Activated CD4-positive, alpha-beta T cell treated with anti-CD3 and anti-CD28 coated beads, Interleukin-2, amount 50 U/mL, for 16 hours (primary cell): ENCODE measurements around the gene MSANTD2.

Experiments
- DNase-seq: peaks from one replicate; pipeline ENCODE4 v3.0.0-alpha.2; 2020

The MSANTD2 gene

DNA sequence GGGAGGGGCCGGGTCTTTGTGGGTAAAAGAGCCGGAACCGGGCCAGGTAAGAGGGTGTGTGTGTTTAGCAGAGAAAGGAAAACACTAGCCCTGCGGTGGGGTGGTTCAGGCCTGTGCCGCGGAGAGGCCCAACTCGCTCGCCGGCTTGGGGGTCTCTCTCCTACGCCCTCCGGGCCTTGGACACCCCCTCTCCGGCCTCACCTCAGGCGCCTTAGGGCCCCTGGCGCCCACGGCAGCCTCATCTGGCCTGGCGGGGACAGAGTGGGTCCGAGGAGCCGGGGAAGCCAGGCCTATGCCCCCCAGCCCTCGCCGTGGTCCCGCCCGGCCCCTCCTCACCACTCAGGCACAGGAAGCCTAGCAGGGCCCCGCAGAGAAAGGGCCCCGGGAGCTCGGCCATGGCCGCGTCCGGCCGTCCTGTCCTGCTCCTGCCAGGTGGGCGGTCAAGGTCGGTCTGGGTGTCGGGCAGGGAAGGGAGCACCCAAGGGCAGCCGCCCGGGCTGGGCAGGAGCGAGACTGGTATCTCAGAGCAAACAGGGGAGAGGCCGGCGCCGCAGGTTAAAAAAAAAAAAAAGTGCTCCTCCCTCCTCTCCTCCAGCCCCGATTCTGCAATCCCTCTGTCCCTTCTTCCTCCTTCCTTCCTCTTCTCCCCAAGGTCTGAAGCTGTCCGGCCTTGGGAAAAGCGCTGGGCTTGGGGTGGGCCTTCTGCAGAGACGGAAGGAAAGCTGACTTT lies 48.3 kb downstream of the MSANTD2 start, which contains the start of gene VSIG2:
TSS of gene VSIG2 (minus strand) at position 515 of the 730 bp plus-strand sequence. CDS start at position 397, 118 bp downstream.
- no peak for DNase-seq

DNA sequence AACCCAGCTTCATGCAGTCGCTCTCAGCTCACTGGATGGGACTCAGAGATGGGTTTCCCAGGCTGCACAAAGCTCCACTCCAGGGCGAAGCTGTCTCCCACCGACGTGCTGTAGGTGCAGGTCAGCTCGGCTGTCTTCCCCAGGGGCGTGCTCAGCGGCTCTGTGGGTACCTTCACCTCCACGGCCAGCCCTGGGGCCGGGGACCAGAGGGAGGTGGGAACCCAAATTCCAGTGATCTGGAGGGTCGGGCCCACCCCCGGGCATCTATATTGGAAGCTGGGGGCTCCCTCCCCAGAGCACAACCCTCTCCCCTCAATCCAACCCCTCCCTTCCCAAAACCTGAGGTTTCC lies 48.8 kb downstream of the MSANTD2 start:
- DNase-seq: no peak

DNA sequence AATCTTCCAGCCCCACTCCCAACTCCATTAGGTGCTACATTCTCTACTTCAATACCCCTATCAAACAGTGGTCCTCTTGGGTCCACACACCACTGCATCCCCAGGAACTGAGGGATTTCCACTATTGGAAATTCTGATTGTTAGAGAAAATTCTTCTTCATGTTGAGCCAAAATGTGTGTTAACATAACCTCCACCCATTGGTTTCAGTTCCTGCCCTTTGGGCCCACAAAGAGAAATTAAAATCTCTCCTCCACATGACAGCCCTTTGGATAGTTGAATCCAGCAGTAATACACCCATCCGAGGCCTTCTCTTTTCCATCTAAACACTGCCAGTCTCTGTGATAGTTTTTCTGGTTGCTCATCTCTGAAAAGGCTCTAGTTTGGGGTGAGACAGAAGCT lies 50.3 kb downstream of the MSANTD2 start:
- DNase-seq: no peak

DNA sequence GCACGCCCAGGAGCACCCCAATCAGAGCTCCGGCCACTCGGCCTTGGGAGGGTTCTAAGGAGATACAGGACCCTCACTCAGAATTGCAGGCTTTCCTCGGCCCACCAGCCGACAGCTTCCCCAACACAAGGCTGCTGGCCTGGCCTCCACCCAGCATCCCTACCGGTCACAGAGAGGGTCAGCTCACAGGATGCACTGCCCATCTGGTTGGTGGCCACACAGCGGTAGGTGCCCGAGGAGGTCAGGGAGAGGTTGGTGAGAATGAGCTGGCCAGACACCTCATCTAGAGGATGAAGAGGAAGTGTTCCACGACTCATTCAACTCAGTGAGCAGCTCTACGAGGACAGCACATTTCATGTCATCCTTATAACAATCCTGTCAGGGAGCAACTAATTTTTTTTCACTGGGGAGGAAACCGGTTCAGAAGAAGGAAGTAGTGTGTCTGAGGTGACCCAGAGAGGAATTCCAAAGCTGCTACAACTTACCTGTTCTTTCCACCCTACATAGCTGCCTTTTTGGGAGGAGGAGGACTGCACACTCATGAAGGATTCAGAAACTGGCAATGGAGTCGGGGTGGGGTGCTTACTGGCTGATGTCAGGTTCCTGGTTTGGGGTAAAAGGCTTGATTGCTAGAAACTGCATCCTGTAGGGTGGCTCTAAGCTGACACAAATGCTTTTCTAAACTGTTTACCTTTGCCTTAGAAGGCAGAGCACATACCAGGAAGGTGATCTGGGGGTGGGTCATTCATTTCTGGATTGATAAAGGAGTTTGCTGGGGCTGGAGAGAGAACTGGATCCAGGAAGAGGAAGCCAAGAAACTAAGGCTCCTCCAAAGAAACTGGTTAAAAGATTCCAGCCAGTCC lies 51.5 kb downstream of the MSANTD2 start:
- no peak for DNase-seq

DNA sequence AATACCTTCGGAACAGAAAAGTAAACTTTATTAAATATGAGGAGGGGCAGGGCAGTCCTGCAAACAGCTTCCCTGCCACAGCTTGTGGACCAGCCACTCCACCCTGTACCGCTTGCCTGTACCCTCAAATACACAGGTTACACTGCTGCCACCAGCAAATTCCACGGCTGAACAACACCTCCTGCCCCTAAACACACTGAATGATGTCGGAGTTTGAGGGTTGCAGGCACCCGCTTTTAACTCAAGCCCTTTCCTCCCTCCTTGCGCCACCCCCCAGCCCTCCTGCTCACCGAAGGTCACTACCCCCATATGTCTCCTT lies 52.1 kb downstream of the MSANTD2 start:
- no peak for DNase-seq

DNA sequence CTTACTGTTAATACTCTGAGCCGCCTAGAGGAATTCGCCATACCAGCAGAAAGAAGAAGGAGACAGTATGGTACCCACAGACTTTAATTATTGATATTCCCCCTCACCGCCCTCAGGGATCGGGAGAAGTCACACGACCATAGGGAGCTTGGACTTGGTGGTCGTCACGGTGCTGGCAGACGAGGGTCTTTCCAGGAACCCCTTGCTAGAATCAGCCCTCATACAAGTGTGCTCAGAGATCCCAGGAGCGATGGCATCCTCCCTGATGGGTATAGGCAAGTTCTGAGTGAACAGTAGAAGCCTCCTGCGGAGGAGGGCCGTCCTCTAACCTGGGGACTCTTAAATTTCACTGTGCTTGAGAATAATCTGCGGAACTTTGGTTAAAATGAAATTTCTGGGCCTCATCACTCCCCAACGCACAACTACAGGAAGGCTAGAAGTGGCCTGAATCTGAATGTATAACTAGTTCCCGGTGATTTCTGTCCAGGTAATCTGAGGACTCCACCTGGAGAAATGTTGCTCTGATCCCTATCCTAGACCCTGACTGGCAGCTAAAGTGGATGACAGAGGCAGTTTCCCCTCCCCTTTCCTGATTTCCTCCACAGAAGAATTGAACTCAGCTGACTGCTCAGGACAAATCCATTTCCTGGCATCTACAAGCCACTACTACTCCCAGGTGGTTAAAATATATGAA lies 52.7 kb downstream of the MSANTD2 start:
- no peak for DNase-seq

DNA sequence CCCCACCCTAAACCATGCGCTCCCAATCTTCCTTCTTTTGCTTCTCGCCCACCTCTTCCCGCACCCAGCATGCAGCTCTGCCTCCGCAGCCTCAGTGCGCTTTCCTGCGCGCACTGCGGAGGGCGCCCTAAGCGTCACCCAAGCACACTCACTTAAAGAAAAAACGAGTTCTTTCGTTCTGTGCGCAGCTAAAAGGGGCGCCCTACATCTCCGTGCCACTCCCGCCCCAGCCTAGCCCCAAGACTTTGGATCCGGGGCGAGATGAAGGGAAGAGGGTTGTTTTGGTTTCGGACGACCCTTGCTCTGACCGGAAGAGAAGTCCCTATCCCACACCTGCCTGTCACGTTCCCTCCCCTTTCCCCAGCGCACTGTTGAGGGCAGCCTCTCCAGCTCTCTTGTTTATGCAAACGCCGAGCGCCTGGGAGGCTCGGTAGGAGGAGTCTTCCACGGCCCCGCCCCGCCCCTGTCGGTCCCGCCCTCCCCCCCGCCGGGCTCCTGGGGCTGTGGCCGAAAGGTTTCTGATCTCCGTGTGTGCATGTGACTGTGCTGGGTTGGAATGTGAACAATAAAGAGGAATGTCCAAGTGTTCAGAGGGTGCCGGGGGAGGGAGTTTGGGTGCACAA lies 53.5 kb downstream of the MSANTD2 start:
- peak; percentile 78 for DNase-seq

DNA sequence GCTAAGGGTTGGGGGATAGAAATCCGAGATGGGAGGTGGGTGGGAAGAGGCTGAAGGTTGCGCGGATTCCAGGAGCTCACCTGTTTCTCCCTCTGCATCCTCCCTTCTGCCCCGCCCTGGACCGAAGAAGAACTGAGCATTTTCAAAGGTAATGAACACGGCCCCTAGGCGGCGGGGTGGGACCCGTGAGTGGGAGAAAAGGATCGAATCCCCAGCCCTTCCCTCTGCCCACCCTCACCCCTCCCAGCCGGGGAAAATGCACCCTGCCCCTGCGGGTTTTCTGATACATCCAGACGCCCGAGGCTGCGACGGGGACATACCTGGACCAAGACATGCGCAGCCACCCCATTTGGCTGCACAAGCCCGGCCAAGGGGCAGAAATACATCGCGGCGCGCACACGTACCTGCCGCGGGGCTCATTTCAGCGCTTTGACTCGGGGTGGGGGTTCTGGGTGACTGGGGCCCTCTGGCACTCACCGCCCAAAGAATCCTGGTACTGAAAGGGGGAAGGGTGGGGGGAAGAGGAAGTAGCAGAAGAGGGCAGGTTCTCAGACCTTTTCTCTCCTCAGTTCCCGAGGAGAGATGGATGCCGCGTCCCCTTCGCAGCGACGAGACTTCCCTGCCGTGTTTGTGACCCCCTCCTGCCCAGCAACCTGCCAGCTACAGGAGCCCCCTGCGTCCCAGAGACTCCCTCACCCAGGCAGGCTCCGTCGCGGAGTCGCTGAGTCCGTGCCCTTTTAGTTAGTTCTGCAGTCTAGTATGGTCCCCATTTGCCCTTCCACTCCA lies 54.2 kb downstream of the MSANTD2 start:
- DNase-seq: peak; percentile 37

DNA sequence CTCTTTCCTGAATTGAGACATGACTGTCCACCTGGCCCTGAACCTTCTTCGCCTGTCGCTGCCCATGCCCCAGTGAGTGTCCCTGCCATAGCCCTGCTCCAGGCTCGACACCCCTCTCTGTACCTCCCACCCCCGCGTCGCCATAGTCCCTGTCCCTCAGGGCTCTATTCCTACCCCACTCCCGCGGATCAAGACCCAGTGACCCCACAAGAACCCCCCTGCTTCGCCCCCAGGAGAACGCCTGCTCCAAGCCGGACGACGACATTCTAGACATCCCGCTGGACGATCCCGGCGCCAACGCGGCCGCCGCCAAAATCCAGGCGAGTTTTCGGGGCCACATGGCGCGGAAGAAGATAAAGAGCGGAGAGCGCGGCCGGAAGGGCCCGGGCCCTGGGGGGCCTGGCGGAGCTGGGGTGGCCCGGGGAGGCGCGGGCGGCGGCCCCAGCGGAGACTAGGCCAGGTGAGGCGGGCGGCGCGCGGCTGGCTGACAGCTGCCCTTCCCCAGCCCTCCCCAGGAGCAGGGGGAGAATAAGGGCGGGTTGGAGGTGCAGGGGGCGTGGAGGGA lies 54.9 kb downstream of the MSANTD2 start:
- DNase-seq: no peak

DNA sequence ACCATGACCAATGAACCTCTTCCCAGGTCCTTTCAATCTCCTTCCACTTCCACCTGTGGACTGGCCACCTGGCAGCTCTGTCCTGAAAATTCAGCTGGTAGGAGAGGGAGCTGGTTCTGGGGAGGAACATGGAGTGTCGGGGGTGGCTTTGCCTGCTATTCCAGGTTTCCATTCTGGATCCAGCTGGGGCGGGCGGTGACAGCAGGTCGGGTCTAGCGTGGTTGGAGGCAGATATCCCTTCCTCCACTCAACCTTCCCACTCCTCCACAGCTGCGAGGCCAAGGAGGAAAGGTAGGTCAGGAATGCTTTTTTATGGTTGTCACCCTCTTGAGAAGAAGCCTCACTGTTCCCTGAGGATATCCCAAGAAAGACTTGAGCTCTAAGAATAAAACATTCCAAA lies 57.2 kb downstream of the MSANTD2 start:
- no peak for DNase-seq

DNA sequence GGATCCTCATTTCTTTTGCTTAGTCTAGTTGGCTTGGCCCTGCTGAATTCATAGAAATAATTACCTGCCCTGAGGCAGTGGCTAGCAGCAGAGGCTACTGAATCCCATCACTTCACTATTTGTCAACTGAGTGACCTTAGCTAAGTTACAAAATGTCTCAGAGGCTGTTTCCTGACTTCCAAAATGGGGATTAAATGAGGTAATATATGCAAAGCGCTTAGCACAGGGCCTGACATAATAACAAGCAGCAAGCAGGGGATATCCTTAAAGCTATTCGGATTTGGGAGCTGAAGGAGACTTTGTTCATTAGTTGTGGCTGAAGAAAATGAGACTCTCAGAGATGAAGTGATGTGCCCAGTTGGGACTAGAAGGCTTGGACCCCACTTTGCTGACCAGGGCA lies 57.7 kb downstream of the MSANTD2 start:
- no peak for DNase-seq

DNA sequence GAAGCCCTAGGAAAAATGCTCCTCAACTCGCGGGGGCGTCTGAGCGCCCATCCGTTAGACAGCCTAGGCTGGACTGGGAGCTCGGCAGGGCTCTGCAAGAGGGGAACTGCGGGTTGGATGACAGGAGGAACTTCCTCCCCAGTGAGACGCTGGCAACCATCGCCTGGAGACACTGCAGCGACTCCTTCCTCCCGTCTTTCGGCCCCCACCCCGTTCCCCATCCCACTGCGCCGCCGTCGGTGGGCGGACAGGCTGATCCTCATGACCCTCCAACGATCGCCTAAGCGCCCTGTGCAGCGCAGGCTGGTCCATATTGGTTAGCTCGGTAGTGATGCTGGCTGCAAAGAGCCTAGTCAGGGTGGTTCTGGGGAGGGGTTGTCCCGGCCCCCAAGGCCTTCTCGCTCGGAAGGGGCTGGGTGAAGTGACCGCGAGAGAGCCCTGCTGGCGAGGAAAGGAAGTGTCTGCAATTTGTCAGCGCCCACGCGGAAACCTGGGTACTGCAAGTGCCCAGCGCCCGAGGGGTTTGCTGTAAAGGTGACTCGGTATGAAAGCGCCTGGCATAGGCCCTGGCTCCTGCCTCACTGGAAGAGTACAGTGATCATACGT lies 59.8 kb downstream of the MSANTD2 start:
- peak; percentile 38 for DNase-seq

DNA sequence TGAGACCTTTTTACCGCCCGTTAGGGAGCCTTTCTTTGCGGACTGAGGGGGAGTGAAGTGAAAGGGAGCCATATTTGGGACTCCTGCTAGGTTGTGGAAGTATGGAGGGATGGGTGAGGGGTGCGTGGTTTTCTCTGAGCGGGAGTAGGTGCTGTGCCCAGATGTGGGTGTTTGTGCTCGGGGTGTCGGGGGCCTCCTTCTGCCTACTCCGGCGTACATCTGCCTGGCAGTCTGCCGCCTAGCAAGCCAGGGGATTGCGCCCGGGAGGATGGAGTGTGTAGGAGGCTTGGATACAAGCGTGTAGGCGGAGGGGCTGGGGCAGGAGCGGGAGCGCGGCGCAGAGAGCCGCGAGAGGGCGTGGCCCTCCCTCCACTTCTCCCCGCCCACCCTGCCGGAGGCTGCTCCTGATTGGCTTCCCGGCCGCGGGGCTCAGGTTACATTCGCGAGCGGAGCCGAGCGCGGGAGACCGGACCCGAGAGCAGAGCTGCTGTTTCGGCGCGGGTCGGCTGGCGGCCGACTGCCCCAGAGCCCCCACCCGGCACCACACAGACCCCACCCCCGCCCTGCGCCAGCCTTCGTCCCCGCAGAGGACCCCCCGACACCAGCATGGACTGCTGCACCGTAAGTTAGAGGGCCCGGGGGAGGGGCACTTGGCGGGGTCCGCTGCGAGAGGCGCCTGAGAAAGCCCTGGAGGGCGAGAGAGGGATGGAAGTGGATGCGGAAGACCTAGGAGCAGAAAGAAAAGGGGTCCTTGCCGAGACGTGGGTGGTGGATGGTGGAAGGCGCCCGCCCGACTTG lies 60.5 kb downstream of the MSANTD2 start, which contains the start of gene NRGN:
TSS of gene NRGN (plus strand) at position 464 of the 798 bp plus-strand sequence. CDS start at position 607, 143 bp downstream.
- DNase-seq: peak; percentile 88

DNA sequence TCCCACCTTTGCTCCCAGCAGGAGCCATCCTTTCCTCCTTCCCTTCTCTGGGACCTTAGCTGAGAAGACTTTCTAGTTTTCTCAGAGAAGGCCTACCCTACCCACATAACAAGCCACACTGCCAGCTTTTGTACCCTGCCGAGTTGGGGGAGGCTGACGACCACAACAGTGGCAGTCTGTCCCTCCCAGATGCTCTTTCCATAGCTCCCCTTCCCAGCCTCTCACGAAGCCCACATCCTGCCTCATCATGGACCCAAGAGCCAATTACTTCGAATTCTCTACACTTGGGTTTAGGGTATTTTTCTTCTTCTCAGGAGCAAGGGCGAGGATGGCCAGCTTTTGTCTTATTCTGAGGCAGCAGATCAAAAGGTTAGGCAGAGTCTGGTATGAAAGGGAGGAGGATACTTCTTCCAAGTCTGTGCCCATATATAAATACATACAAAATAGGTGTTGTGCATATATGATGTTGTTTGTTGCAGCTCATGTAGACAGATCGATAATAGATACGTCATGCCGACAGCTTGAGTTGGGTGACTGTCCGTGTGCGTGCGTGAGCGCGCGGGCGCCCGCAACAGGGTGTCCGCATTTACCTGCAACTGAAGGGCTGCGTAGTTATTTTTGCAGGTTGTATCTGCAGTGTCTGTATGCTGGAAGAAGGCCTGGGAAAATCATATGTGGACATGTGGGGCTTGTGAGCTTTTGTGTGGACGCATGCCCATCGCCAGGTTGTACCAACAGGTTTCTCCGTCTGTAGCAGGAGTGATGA lies 61.3 kb downstream of the MSANTD2 start:
- no peak for DNase-seq

DNA sequence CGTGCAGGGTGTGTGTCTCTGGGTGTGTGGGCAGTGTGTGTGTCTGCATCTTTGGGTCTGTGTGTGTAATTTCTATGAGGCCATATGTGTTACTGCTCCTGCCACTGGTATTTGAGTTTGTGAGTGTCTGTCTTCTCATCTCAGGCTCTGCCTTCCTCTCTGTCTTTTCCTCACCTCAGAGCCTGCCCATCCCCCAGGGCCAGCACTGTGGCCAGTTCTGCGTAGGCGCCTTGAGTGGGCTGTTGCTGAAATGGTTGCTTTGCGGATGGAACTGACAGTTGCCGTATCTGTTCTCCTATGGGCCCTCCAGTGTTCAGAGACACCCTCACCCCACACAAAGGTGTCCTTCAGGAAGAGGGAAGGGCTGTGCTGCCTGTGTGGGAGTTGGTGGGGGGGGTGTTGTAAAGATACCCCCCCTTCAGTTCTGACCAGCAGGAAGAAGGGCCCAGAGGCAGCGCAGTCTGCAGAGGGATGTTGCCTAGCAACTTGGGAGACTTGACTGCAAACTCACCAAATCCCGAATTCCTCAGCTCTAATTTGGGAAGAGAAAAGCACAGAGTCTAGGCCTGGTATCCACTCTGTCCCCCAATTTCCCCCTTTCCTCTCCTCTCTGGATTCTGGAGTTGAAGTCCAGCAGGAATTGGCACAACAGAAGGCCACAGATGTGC lies 62.4 kb downstream of the MSANTD2 start:
- DNase-seq: no peak

DNA sequence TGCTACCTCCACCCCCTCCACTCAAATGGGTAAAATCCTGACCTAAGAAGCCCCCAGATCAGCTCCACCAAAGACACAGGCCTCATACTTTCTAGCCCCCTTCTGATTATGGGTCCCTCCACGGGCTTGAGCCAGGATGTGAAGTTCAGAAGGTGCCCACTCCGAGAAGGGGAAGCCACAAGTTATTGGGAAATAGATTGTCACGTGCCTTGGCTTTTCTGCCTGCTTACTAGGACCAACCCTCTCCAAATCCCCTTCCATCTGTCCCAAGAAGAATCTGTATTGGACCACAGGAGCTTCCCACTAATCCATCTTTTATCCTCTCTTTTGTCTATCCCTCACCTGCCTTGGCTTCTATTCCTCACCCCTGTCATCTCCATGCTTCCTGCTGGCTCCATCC lies 63.5 kb downstream of the MSANTD2 start:
- no peak for DNase-seq

DNA sequence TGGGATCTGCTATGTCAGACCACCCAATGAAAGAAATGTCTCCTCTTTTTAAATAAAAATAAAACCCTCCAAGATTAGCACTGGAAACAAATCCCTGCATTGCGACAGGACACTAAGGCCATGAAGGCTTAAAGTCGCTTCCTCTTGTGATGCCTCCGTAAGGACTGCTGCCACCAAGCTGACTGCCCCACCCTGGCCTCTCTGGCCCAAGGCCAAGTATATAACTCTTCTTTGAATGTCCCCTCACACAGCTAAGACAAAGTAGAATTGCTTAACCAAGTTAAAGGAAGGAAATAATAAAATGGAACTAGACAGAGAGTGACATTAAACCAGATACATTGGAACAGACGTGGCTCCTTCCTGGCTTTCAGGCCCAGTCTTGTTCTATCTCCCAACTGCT lies 68.0 kb downstream of the MSANTD2 start:
- DNase-seq: no peak

DNA sequence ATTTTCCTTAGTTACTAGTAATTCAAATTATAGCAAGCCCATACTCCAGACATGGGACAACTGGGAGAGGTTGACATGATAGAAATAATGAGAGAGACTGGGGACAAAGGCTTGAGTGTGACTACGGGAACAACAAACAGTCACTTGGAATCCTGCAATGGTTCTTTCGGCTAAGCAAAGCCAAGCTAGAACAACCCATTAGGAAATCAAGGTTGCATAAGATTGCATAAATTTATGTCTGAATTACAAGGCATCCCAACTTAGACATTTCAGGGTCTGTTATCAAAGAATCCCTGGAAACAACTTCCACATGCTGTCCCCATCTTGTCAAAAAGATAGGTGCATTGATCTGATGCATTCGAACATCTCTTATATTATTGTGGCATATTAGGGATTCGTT lies 70.6 kb downstream of the MSANTD2 start:
- no peak for DNase-seq

DNA sequence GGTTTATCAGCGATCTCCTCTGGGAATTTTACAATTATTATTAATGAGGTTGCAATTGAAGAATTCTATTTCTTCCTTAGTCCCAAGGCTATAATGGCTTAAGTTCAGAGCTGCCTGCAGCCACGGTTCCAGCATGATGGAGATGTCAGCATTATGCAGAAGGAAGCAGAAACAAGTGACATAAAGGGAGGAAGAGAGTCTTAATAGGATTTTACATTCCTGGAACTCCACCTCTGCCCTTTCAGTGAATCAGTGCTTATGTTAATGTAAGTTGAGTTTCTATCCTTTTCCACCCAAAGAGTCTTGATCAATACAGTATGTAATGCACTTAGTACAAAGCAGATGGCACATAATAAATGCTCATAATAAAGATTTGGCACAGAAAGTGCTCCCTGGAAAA lies 72.1 kb downstream of the MSANTD2 start:
- no peak for DNase-seq
